HG02981 (cell line): ENCODE measurements around the gene DUSP19.

Experiments used
- ATAC-seq: cut with Tn5 transposase; IDR thresholded peaks from one replicate; pipeline ENCODE4 v1.9.1; 2021; ENCODE audit warnings: mild to moderate bottlenecking, moderate library complexity; ENCODE audit not compliant: unreplicated experiment

DUSP19 gene

GRCh38 chr2:183063083-183063482 is 15.5 kb upstream of the DUSP19 start:
- ATAC-seq = peak; percentile 87

DNA sequence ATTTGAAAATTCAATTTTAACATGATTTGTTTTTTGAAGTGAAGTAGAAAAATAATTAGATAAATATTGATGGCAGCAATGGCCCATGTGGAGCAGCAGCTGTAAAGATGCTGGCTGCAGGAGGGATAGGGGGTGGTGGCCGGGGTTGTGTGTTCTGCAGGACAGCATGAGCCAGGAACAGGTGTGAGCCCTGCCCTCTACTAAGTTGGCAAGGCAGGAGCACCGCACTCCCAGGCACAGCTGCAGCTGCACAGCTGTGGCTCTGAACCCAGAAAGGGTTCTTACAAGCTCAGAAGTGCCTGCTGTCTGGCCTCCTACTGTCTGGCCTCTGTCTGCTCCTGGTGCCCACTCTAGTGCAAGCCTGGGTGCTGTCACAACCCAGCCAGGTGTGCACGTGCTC is 10.0 kb upstream of the DUSP19 start:
- no peak for ATAC-seq

- ATAC-seq = no peak
Measured at GRCh38 chr2:183069174-183069573, 9.4 kb upstream of the DUSP19 start.

GRCh38 chr2:183070942-183071844 is 7.4 kb upstream of the DUSP19 start:
- no peak for ATAC-seq

GRCh38 chr2:183072177-183072576 is 6.4 kb upstream of the DUSP19 start:
- ATAC-seq = no peak

DNA sequence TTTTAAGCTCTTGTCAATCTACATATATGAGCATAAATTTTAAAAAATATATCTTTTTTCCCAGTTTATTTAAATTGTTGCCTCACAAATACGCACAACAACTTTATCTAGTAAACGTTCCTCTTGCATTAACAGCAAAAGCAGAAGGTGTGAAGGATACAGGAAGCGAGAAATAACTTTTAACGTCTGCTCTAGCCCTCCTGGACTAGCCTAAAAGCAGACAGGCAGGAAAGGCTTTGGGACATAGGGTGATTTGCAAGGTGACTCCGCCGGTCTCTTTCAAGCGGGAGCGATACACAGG is 434 bp upstream of the DUSP19 start:
- ATAC-seq = no peak

DNA sequence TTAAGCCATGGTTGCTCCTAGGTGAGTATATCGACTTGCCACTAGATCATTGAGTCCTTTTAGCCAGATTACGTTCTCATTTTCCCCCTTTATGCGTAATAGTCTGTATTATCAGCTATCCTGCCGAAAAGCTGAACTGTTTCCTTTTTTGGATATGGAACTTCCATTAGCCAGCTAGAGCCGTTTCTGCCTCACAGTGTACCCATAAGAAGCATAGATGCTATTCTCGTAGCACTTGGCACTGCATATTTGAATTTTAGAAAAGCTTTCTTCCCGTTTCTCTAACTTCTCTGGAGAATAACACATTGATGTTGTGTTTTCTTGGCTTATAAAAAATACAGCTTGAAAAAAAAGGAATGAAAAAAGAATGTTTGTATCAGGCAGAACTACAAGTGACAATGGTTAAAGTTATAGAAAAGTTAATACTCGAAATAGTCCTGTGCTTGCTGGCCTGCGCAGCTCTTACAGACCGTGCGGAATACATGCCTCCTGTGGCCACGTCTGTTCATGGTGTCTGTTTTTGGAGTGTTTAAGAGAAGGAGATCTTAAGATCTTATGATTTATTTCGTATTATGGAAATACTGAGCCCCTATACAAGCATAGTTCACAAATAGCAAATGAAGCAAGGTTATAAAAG is 710 bp downstream of the DUSP19 start:
- peak; percentile 15 for ATAC-seq

DNA sequence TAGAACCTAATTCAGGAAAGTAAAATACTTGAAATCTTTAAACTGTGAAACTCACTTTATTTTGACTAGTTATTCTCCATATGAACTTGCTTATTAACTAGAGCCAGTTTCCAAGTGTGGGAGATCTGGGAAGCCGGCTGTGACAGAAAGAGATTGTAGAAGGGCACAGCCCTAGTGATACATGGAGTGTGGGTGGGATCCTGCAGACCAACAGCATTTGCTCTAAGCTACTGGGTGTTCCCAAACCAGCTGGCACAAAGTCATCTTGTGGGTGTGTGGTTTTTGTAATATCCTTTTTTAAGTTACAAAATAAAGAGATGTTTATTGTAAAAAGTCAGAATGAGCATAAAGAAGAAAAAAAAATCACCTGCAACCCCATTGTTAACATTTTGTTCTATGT is 3.4 kb downstream of the DUSP19 start:
- no peak for ATAC-seq

GRCh38 chr2:183088061-183088460 is 9.5 kb downstream of the DUSP19 start:
- peak; percentile 63 for ATAC-seq

GRCh38 chr2:183089192-183089851 is 10.8 kb downstream of the DUSP19 start:
- peak; percentile 28 for ATAC-seq

DNA sequence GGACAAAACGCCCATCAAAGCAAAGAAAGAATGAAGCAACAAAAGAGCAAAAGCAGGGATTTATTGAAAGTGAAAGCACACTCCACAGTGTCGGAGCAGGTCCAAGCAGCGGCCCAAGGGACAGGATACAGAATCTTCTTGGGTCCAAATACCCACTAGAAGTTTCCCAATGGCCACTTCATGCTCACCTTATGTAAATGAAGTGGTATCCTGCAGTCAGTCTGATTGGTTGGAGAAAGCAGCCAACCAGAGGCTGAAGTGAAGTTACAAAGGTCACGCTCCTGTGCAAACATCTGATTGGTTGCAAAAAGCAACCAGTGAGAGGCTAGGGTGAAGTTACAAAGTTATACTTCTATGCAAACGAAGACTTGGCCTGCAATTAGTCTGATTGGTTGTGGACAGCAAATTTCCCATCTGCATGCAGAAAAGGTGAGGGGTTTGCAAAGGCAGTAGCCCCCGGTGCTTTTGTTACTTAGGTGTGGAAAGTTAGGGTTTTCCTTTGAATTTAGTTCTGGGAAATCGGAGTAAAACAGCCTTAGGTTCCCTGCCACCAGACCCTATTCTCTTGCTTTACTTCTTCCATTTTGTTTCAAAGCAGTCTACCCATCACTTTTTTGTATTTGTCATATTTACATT is 12.9 kb downstream of the DUSP19 start:
- no peak for ATAC-seq

- no peak for ATAC-seq
Measured at GRCh38 chr2:183091954-183092345, 13.4 kb downstream of the DUSP19 start.

DNA sequence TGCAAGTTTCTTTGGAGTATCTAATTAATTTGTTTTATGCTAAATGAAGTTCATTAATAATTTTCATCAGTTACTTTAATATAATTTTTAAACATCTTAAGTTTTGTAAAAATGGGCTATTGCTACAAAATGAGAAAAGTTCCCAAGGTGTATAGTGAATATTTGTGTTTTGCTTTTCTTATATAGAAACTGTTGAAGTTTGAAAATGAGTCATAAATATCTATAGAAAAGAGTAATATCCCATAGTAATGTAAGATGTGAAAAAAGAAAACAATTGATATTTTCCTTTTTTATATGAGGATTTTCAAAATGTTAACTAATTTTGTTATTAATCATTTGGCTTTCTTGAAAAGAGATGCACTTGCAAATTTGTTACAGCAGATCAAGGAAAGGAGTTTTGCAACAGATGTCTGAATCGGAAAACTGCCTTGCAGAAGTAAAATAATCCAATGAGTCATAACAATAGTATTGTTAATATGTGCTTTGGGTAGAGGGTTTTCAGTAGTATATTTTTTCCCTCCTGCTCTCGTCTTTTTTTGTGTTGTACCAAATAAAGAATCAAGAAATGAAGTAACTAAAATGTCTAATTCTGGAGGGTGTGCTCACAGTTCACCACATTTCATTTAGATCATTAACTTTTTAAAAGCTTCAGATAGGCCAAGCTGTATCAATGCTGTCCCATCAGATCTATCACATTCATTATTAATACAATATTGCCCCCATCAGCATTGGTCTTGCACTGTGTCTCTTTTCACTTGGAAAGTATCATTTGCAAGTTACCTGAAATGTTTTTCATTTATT is 15.5 kb downstream of the DUSP19 start:
- peak; percentile 83 for ATAC-seq

DNA sequence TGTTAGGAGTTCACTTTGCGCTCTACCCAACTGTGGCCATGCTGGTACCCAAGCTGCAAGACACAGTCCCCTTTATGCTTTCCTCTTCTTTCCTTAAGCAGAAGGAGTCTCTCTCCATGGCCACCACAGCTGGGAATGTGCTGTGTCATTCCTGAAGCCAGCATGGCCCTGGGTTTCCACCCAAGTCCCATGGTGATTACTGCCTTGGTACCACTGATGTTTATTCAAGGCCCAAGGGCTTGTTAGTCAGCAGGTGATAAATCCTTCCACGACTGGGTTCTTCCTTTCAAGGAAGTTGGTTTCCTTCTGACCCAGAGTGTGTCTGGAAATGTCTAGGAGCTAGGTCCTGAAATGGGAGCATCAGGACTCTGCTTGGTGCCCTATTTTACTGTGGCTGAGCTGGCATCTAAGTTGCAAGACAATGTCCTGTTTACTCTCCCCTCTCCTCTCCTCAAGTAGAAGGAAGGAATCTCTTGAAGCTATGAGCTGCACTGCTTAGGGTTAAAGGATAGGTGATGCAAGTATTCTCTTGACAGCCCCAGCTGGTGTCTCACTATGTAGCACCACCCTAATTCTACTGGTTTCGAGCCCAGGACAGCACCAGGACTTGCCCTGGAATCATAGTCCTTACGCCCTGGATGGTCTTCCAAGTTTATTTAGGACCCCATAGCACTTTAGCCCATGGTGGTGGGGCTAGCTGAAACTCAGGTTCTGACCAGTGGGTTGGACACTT is 27.0 kb downstream of the DUSP19 start:
- ATAC-seq = no peak

DNA sequence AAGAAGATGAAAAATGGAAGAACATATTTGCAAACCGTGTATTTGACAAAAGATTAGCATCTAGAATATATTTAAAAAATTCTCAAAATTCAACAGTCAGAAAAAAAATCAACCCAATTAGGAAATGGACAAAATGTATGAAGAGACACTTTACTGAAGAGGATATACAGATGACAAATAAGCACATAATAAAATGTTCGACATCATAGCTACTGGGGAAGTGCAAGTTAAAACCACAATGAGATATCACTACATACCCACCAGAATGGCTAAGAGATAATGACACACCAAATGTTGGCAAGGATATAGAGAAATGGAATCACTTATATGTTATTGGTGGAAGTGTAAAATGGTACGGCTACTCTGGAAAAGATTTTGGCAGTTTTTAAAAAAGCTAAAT is 34.0 kb downstream of the DUSP19 start:
- ATAC-seq = no peak

DNA sequence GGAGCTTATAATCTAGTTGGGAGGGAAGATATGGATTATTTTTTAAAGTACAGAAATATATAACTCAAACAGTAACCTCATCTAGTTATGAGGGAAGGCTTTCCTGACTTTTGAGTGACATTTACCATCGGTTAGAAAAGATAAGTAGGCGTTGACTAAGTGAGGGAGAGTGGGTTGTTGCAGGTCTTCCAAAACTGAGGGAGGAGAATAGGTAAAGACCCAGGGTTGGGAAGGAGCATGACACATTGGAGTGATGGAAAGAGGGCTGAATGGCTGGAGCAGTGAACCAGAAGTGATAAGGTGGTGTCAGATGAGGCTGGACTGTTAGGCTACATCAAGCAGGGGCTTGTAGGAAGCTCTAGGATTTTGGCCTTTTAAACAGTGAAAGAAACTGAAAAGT is 35.1 kb downstream of the DUSP19 start:
- no peak for ATAC-seq

DNA sequence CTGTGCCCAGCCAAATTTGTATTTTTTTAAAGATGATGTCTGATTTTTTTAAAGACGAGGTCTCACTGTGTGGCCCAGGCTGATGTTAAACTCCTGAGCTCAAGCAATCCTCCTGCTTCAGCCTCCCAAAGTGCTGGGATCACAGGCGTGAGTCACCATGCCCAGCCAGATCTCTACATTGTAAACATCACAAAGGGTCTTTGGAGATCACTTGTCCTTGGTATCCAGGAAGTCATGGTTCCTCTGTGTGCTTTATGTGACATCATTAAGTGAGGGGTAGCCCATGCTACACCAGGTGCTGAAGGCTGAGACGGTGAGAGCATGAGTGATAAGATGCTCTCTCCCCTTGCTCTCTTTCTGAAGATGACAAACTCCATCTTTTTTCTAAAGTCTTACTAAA is 38.7 kb downstream of the DUSP19 start:
- no peak for ATAC-seq

DNA sequence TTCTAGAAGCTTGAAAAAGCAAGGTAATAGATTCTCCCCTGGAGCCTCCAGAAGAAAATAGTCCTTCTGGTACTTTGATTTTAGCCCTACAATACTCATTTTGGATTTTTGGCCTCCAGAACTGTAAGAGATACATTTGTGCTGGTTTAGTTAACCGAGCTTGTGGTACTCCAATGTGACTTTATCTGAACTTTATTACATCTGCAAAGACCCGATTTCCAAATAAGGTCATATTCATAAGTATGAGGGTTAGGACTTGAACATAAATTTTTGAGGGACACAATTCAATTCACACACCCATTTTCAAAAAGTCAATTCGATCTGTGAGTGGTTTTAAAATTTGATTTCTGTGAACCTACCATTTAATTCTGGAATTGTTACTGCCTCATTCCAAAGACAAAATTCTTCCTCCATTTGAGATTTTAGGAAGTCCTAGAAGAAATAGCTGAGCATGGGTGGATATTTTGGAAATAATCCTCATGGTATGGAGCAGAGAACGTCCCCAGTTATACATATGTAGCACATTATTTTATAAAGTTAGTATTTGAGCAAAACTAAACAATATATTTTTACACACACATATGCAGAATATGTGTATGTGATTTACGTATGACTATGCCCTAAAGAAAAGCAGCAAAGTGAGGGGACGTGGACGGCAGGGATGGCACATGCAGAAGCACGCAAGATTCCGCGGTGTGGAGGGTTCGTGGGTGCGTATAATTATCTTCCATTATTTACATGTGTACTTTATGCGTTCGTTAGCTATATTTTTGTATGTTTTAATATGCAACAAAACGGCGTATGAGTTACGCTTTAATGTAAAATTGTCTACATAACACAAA is 44.8 kb downstream of the DUSP19 start:
- ATAC-seq = no peak

GRCh38 chr2:183123959-183124221 is 45.3 kb downstream of the DUSP19 start:
- ATAC-seq = peak; percentile 34
